Measurements from ENCODE around the gene ALG9. TPM values are rescaled to one million over a fixed set of nuclear protein-coding genes. Genes with fewer than 3 reads are reported as not detected.

The ALG9 gene
- polyA plus RNA-seq, 5 donors: 37.1 to 54.3 (median 44.7) TPM

DNA sequence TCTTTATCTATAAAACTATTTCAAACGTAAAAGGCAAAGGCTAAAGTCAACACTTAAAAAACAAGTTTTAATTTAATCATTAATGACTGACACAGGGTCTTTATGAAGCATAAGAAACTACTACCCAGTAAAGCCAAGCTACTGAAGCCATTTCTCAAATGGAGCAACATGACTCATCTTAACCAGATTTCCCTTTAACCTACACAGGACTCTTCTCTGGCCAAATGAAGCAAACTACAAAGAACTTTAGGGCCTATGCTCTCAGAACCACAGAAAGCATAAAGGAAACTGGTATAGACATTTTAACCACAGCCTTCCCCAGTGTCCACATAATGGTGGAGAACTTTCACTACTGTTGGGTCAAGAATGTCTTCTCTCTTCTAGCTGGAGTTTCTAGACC, 34.7 kb downstream of the ALG9 start:
- no peak for DNase-seq

DNA sequence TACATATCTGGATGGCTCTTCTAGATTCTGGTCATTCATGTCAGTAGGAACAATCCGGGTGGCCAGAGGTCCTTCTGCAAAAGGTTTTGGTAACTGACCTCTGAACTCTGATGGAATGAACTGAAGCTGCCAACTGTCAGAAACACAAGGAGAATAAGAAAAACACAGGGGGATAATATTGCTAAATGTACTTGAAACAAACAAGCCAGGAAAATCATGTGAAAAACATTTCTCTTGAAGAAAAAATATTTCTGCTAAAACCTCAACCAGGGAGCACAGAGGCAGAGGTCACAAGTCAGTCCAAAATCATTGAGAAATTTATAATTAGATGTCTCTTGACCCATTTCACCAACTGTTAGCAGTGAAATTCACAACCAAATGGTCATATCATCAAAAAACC, 35.2 kb downstream of the ALG9 start:
- no peak for DNase-seq

DNA sequence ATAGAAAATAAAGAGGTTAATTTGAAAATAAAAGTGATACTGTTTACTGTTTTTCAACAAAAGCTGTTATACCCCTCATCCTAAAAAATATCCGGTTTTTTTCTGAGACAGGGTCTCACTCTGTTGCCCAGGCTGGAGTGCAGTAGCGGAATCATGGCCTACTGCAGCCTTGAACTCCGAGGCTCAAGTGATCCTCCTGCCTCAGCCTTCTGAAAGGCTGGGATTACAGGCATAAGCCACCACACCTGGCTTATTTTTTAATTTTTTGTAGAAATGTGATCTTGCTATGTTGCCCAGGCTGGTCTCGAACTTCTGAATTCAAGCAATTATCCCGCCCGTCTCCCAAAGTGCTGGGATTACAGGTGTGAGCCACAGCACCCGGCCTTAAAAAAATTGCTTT, 35.7 kb downstream of the ALG9 start:
- DNase-seq: no peak

DNA sequence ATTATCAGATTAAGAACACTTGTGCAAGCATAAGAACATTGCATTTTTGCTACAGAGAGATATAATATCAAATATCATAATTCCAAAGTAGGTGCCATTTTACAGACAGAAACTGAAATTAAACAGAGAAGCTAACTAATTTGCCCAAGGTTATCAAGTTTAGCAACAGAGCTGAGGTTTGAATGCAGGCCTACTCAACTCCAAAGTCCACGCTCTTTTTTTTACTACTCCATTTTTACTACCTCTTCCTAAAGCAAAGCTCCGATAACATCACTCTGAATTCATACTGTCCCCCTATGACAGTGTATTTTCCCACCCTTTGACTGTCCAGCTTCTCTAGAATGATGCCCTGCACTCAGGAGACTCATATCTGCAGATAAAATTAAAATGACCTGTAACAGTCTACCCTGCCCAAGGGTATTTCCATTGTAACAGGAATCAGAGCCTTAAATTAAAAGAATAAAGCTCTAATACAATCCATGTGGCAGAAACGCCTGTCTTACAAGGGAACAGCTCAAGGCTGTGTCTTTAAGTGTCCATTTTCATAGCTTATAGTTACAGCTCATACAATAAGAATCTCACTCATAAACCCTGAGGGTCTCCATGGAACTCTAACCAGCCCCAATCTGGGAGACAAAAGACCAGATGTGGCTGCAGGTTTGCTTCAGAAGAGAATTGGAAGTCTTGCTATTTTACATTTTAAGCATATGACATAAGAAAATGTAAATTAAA, 36.8 kb downstream of the ALG9 start:
- DNase-seq: no peak

DNA sequence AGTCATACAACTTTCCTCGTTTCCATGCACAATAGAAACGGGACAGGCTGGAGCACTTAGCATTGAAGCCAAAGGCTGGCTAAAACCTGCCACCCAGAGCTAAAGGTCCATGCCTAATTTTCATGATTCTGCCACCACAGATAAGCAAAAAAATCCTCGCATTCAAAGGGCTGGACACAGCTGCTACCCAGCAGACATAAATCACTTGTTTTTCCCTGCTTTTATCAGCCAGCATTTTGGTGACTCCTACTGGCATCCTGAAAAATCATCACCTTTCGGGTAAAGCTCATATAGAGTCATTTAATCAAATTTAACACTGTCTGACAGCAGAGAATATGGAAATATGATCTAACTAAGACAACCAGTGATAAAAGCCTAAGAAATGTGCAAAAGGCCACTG, 37.9 kb downstream of the ALG9 start:
- no peak for DNase-seq

DNA sequence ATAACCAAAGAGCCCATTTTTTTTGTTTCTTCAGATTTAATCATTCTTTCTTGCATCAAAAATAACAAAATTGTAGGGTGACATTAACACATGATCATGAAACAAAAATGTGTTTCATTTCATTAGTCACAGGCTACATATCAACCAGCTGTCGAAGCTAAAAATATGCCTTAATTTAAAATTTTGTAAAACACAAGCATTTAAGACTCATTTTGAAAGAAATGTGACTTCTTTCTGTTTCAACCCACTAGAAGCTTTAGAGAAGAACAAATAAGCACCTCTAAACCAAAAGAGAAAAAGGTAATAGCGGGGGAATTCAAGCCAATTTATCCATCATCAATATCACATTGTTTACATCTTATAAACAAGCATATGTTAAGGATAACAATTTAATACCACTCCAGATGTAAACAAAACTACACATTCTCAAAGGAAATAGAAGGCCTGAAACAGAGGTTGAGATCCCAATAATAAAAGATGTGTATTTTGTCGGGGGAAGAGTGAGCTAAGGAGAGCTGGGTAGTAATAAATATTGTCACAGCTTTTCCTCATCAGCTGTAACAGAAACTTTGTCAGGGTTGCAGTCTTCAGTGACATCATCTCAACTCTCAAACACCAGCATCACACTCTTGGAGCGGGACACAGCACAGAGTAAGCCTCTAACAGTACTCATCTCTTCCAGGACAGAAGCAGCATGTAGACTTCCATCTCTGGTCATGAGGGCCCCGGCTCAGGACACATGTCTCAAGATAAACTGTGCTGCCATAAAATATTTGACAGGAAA, 42.0 kb downstream of the ALG9 start:
- no peak for DNase-seq

DNA sequence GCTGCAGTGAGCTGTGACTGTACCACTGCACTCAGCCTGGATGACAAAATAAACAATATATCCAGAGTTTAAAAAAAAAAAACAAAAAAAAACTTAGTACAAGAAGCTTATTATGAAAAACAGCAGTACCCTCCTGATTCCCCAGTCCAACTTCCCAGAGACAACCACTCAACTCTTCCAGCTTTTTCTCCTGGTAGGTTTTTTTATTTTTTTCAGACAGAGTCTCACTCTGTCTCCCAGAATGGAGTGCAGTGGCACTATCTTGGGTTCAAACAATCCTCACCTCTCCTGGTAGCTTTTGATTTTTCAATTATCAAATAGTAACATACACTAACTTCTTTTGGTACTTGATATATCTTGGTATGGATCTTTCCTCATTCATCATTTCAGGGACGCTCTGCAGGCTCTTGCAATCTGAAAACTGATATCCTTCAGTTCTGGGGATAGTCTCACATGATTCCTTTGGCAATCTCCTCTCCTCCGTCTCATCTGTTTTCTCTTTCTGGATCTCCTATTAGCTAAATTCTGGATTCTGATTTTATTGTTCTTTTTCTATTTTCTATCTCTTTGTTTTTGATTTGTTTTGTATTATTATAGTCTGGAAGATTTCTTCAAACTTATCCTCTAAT, 44.9 kb downstream of the ALG9 start:
- DNase-seq: no peak

DNA sequence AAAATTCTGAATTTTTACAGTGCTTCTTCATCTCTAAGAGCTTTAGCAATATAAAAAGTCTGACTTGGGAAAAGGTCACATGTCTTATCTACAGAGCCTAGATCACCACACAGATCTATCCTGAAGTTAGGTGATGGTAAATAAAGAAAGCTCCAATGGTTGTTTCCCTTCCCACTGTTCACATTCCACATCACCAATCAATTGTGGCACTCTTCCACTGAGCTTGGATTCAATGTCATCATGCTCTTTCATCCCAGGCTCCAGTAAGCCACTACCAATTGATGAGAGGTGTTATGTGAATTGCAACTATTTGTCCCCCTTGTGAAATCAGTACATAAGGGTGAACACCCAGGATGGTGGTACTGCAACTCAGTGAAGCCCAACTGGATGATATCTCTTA, 47.8 kb downstream of the ALG9 start:
- DNase-seq: no peak

DNA sequence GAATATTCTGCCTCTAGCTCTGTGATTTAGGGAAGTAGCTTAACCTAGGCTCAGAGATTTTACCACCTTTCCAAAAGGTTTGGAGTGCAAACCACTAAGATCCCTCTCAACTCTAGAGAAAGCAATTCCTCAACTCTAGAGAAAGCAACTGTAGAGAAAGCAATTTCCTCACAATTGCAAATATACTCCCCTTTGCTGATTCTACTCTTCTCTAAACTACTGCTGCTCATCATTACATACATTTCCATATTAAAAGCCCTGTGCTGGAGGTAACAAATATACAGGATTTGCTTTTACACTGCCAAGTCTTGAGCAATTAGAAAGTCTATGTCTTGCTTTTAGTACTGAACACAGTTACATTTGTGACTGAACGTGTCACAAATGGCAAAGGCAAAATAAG, 48.2 kb downstream of the ALG9 start:
- DNase-seq: no peak

DNA sequence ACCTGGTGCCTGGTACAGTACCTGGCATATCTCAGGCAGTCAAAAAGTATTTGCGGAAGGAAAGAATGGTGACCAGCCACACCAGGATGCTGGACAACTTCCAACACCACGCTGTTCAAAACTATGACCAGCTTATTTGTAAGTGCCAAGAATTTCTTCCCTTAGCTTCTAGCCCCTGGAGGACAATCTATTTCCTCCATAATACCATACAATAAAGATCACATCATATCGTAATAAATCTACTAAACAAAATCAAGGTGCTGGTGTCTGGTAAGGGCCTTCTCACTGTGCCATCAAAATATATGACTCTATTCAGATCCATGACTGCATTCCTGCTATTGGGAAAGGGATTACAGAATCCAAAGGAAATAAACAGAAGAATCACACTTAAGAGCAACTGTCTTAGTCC, 51.5 kb downstream of the ALG9 start:
- no peak for DNase-seq

DNA sequence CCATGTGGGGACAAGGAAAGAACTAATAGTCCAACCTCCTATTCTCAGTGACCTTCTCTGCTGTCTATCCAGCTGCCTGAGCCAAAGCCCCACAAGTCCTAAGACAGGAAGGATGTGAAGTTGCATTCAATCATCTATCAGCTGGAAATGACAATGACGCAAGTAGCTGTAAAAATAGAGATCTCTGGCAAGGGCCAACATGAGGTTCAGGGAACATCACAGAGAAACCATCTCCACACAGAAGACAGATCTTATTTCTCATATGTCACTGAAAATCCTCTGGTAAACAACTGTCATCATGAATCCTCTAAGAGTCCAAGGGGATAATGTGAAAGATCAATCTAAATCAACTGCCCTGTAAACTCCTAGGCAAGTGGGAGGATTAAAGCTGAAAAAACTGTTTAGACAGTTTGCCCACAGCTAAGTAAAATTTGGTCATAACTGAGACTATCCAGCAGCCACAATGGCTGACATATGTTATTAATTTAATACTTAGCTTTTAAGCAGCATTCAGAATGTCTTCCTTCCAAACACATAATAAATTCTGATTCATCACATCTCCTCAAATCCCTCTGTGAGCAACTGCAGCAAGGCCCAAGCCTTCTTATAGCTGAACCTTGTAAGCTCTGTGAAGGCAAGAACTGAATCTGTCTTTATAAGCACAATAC, 52.1 kb downstream of the ALG9 start:
- DNase-seq: no peak

DNA sequence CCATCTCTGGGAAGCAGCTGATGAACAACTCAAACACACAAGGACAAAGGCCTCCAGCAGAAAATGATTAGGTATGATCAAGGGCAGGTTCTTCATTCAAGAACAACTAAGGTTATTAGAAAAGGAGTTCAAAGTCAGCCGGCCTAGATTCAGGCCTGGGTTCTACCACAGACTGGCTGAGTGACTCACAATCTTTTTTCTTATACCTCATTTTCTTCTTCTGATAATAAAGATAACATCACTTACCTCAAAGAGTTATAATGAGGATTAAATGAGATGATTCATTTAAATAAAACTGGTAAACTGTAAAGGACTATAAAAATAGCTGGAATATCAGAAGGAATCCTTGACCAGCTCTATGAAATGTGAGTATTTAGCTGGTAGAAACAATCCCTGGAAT, 55.9 kb downstream of the ALG9 start:
- no peak for DNase-seq

DNA sequence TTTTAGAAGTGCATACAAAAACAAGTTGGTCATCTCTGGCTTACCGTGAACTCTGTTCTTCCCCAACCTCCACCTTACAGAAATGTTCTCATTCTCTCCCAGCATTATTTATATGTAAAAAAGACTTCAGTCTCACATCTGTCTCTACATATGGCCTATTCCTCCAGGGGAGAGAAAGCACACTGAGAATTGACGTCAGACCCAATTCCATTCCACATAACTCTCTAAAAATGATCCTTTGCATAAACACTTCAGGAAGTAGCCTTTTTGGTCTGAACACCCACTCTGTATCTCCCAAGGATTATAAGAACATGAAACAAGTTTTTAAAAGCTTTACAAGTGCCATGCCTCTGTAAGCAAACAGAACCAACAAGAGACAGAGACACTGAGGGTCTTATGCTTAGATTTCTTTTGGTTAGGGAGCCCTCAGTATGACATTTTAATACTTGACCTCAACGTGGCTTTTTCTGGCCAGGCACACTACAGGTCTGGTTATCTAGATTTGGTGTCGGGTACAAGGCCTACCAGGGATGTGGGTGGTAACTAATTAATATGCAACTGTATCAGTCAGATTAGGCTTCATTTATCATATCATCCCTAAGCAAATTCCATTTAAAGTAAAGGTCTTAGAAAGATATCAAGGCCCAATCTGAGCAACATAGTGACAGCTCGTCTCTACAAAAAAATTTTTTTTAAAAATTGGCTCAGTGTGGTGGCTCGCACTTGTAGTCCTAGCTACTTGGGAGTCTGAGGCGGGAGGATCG, 56.6 kb downstream of the ALG9 start:
- DNase-seq: no peak

DNA sequence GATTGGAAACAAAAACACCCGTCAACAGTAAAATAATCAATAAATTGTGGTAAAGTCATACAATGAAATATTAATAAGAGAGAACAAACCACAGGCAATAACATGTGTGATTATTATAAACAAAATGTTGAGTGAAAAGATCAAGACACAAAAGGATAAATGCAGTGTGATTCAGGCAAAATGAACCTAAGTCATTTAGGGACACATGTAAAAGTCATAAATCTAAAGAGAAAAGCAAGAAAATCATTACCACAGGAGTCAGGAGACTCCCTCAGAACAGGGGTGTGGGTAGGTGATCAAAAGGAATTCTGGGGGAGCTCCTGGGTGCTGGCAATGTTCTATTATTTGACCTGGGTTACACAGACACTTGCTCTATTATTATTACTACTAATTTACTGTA, 57.3 kb downstream of the ALG9 start:
- no peak for DNase-seq

DNA sequence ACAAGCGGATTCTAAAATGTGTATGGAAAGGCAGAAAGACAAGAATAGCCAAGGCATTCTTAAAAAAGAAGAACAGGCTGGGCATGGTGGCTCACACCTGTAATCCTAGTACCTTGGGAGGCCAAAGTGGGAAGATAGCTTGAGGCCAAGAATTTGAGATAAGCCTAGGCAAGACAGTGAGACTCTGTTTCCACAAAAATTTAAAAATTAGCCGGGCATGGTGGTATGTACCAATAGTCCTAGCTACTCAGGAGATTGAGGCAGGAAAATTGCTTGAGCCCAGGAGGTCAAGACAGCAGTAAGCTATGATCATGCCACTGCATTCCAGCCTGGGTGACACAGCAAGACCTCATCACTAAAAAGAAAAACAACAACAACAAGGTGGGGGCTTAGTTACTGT, 59.2 kb downstream of the ALG9 start:
- no peak for DNase-seq

DNA sequence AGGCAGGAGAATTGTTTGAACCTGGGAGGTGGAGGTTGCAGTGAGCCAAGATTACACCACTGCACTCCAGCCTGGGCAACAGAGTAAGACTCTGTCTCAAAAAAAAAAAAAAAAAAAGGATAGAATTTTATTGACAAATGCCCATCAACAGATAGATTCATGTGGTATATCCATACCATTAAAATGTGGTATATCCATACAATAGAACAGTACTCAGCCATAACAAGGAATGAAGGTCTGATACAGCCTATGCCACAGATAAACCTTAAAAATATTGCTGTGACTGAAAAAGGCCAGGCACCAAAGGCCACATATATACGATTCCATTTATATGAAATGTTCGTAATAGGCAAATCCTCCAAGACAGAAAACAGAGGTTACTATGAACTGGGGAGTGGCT, 59.9 kb downstream of the ALG9 start:
- DNase-seq: no peak

DNA sequence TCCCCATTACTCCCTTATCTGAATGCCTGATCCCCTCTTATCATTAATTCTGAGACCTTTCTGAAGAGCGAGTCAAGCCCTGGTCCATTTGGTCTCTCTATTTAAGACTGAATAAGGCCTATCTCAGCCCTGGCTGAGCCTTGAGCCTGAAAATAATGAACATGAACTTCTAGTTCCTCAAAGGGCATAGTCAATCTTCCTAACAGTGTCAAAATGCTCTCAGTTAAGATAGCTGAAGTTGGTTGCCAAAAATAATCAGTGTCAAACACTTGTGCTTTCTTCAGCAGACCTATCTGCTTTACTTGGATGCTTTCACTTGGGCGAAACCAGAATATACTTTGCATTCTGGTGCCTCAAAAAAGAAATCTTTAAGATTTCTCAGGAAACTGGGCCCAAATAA, 62.5 kb downstream of the ALG9 start:
- DNase-seq: no peak

DNA sequence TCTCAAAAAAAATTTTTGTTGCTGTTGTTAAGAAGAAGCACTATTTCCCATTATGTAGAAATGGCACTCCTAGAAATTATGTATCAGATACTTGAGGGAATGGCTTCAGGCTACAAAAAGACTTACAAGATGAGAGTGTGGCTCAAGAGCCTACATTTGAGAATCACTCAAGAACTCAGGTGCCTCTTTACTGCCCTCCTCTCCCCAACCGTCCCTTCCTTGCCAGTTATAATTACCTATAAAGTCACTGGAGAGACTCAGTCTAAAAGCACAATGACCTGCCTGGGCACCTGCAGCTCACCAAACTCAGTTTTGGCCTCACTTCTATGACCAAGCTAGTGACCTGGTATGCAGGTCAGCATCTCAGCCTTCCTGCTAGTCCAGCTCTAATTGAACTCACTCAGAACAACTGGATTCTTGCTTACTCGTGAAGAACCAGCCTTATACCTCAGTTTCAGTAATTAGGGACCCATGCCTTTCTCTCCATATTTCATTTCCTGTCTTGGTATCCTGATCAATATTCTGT, 63.3 kb downstream of the ALG9 start:
- no peak for DNase-seq

DNA sequence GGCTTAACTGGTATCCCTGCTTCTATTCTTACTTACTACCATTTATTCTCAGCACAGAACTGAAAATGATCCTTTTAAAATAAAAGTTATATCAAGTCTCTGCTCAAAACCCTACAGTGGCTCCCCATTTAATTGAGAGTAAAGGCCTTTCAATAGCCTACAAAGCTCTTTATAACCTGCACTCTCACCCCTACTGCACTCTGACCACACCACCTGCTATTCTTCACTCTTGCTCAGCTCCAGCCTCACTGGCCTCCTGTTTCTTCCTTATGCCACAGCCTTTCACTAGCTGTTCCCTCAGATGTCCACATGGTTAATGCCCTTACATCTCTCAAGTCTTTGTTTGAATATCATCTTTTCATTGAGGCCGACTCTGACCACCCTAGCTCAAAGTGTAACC, 64.3 kb downstream of the ALG9 start:
- no peak for DNase-seq

DNA sequence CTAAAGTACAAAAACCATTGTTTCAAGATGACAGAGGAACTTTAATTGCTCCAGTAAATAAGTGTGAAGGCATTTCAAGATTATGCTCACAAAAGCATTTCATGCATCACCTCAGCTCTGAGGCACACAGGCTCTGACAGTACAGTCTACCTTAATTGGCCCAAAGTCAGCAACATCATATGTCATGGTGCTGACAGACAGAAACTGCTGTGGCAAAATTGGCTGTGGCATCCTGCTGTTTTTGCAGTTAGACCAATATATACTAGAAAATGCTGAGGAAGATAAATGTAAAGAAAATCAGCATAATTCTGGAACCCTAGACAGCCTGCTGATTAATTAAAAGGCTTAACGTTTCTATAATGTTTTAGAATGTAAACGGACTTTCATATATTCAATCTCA, 70.2 kb downstream of the ALG9 start:
- DNase-seq: no peak

DNA sequence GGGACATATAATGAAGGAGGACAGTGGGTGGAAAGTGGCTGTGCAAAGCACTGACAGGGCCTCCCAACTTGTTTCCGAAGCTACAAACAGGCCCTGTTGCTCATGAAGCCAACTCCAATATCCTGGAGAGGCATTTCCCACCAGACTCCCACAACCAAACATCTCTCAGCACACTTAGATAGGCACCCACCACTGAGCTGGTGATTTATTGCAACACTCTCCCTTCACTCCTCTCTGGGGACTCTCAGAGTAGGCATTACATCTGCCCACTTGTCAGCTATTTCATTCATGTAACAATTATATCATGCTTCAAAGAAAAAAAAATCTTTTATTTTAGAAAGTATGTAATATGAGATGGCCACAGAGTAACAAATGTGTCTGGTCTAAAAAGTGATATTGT, 73.1 kb downstream of the ALG9 start:
- no peak for DNase-seq

DNA sequence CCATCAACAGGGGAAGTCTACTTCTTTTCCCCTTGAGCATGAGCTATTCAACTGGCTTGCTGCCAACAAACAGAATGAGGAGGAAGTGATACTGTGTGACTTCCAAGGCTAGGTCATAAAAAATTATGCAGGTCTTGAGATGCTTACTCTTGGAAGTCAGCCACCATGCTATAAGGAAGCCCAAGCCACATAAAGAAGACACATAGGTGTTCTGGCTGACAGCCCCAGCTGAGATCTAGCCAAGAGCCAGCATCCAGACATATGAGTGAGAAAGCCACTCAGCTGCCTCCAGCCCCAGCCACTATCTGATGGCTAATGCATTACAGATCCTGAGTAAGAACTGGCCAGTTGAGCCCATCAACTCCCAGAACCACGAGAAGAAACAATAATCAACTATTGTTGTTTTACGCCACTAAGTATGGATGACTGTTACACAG, 74.2 kb downstream of the ALG9 start:
- DNase-seq: no peak

All from right lung (tissue), 5 donors.